ENCODE data around the gene RRP1. TPM values are rescaled to one million over a fixed set of nuclear protein-coding genes. Genes with fewer than 3 reads are reported as not detected.

The RRP1 gene
- total RNA-seq, 4 donors from 2014 or later = 11.1 to 32.2 (median 12.9) TPM

- TF ChIP-seq POLR2A (IDR thresholded peaks at IDR 0.05) (no peak), CTCF (IDR thresholded peaks at IDR 0.05) (no peak)
- no peaks in the 10 kb centered on the region for H3K9me3 ChIP-seq
- H3K27ac ChIP-seq = peak overlapping the region in 2 of 4 donors; percentile 93 to 95
- no peaks in the 10 kb centered on the region for H3K27me3 ChIP-seq
- peaks cover 0 to 18% (median 0%) of the 10 kb centered on the region in 3 donors for H3K36me3 ChIP-seq
- H3K4me1 ChIP-seq = peaks cover 0 to 15% (median 4%) of the 10 kb centered on the region in 4 donors
- DNase-seq = no peak
- peak overlapping the region; percentile 75 to 98 (median 92) for H3K4me3 ChIP-seq
Observed at GRCh38 chr21:43775190-43775589, 14.2 kb upstream of the RRP1 start.

GRCh38 chr21:43775795-43776430 lies 13.5 kb upstream of the RRP1 start, which contains the start of gene CSTB:
CSTB (minus strand) TSS chr21:43776308; CDS start chr21:43776269, 39 bp downstream.
- Histone ChIP-seq H3K27me3 (no peaks in the 10 kb centered on the region), H3K4me3 (peak within 1 kb of the TSS; percentile 75 to 98 (median 92)), H3K9me3 (no peaks in the 10 kb centered on the region), H3K36me3 (peaks cover 0 to 18% (median 0%) of the 10 kb centered on the region in 3 donors), H3K4me1 (peaks cover 0 to 15% (median 4%) of the 10 kb centered on the region in 4 donors), H3K27ac (peak within 1 kb of the TSS; percentile 91 to 97 (median 94))
- DNase-seq = peak; percentile 89 to 93 (median 91)
- TF ChIP-seq CTCF (IDR thresholded peaks at IDR 0.05) (no peak), POLR2A (IDR thresholded peaks at IDR 0.05) (peak; percentile 65 to 70)

GRCh38 chr21:43777953-43778352 lies 11.4 kb upstream of the RRP1 start:
- no peak overlapping the region for H3K4me3 ChIP-seq
- H3K27me3 ChIP-seq = no peaks in the 10 kb centered on the region
- H3K27ac ChIP-seq = no peak overlapping the region
- no peaks in the 10 kb centered on the region for H3K9me3 ChIP-seq
- no peak for TF ChIP-seq POLR2A (IDR thresholded peaks at IDR 0.05)
- no peak for TF ChIP-seq CTCF (IDR thresholded peaks at IDR 0.05)
- DNase-seq = no peak
- peaks cover 0 to 15% (median 4%) of the 10 kb centered on the region in 4 donors for H3K4me1 ChIP-seq
- H3K36me3 ChIP-seq = peaks cover 0 to 16% (median 0%) of the 10 kb centered on the region in 3 donors

- H3K36me3 ChIP-seq = peaks cover 0 to 8% (median 0%) of the 10 kb centered on the region in 3 donors
- H3K9me3 ChIP-seq = no peaks in the 10 kb centered on the region
- no peak overlapping the region for H3K4me3 ChIP-seq
- H3K27me3 ChIP-seq = no peaks in the 10 kb centered on the region
- no peak for DNase-seq
- TF ChIP-seq CTCF (IDR thresholded peaks at IDR 0.05) (no peak), POLR2A (IDR thresholded peaks at IDR 0.05) (no peak)
- H3K4me1 ChIP-seq = peaks cover 0 to 15% (median 4%) of the 10 kb centered on the region in 4 donors
- H3K27ac ChIP-seq = no peak overlapping the region
Observed at GRCh38 chr21:43778469-43779335, 10.7 kb upstream of the RRP1 start.

GRCh38 chr21:43779660-43780059 lies 9.7 kb upstream of the RRP1 start:
- TF ChIP-seq POLR2A (IDR thresholded peaks at IDR 0.05) (no peak), CTCF (IDR thresholded peaks at IDR 0.05) (no peak)

More at GRCh38 chr21:43779660-43780059, 9.7 kb upstream of the RRP1 start:
- Histone ChIP-seq H3K9me3 (no peaks in the 10 kb centered on the region), H3K27ac (no peak overlapping the region), H3K36me3 (no peaks in the 10 kb centered on the region), H3K27me3 (no peaks in the 10 kb centered on the region), H3K4me3 (no peak overlapping the region), H3K4me1 (peaks cover 0 to 9% (median 4%) of the 10 kb centered on the region in 4 donors)
- DNase-seq = no peak

All from Peyer's patch (tissue), 4 donors.